ENCODE data around the gene NCR1.
"Not testable (repeated sequence)": the region's sequence is repeated elsewhere in the genome, so short reads cannot be mapped to it uniquely, and the experiment has no call there.

Gene NCR1

DNA sequence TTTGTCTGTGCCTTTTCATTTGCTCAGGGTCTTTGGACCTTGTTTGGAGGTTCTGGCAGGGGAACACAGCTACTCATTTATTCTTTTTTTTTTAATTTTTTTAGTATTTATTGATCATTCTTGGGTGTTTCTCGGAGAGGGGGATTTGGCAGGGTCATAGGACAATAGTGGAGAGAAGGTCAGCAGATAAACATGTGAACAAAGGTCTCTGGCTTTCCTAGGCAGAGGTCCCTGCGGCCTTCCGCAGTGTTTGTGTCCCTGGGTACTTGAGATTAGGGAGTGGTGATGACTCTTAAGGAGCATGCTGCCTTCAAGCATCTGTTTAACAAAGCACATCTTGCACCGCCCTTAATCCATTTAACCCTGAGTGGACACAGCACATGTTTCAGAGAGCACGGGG is 2.0 kb downstream of the NCR1 start:
- not testable (repeated sequence) for DNase-seq (ENCODE audit: low spot score)

DNA sequence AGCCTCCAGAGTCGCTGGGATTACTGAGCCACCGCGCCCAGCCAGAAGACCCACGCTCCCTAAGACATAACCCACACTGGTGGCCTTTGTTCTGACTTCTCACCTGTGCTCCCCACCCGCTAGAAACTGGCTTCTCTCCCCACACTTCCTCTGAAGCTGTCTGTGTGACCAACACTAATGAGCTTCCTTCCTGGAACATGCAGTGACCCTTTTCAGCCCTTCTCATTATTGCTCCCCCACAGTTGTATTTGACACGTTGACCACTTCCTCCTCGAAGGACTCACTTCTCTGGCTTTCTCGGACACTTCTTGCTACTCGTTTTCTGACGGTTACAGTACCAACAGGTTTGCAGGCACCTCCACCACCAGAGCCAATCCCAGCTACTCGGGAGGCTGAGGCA is 10.9 kb downstream of the NCR1 start:
- no peak for DNase-seq (ENCODE audit: low spot score)

- no peak for DNase-seq (ENCODE audit: low spot score)
These were observed 12.6 kb downstream of the NCR1 start for GRCh38 chr19:54918499-54918898.

DNA sequence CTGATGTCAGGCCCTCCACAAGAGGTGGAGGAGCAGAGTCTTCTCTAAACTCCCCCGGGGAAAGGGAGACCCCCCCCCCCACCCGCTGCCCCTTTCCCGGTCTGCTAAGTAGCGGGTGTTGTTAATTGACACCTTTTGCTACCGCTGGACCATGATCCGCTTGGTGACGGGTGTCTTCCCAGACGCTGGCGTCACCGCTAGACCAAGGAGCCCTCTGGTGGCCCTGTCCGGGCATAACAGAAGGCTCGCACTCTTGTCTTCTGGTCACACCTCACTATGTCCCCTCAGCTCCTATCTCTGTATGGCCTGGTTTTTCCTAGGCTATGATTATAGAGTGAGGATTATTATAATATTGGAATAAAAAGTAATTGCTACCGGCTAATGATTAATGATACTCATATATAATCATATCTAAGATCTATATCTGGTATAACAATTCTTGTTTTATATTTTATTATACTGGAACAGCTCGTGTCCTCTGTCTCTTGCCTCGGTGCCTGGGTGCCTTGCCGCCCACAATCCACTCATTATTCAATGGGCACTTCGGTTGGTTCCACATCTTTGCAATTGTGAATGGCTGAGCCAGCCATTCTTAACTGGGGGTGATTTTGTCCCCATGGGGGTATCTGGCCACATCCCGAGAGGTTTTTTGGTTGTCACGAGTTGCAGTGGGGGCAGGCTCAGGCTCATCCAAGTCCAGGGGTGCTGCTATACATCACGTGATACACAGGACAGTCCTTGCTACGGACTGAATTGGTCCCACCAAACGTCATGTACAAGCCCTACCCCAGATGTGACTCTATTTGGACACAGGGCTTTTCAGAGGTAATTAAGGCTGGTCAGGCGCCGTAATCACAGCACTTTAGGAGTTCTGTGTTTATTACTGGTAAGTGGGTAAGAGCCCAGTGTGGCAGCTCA is 14.0 kb downstream of the NCR1 start:
- DNase-seq (ENCODE audit: low spot score): not testable (repeated sequence)

- no peak for DNase-seq (ENCODE audit: low spot score)
These were observed 15.1 kb downstream of the NCR1 start for GRCh38 chr19:54921082-54921481.

DNA sequence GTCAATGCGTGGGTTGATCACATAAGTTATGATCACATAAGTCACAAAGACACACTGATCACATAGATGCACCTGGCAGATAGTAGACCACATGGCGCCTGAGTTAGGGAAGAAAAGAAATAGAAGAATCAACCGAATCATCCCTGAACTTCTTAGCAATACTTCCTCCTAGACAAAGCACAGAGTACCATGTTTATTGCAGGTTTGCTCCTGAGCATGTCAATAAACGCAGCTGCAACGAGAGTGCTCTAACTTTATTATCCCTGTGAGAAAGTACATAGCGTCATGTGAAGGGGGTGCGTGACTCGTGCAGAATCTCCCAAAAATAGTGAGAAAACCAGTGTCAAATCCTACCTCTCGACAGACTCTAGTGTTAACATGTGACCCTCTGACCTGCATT is 17.3 kb downstream of the NCR1 start:
- DNase-seq (ENCODE audit: low spot score): no peak

DNA sequence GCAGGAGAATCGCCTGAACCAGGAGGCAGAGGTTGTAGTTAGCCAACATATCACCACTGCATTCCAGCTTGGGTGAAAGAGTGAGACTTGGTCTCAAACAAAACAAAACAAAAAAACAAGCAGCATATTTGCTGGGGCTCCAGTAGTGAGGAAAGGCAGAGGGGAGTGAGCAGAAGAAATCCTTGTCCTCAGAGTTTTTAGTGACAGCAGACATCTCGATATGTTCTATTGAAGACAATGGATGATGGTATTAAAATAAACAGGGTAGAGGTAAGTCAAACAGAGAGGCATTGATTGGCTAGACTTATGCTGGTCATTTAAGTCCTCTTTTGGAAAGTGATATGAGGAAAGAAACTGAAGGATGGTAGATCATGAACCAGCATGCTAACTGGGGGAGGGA is 22.4 kb downstream of the NCR1 start:
- no peak for DNase-seq (ENCODE audit: low spot score)

DNA sequence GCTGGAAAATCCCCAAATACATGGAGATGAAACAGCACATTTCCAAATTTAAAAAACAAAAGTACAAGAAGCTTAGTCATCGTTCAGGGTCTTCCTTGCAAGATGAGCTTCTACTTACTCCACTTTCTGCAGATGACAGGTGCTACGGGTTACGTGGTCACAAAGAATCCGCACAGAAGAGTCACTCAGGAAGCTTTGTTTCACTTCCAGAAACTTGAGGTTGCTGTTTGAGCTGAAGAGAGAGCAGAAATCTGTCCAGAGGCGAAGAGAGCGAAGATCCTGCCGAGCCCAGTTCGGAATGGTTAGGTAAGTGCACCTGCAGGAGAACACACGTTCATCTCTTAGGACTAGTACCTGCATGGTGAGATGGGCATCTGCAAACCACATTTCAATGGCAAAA is 32.0 kb downstream of the NCR1 start:
- no peak for DNase-seq (ENCODE audit: low spot score)

DNA sequence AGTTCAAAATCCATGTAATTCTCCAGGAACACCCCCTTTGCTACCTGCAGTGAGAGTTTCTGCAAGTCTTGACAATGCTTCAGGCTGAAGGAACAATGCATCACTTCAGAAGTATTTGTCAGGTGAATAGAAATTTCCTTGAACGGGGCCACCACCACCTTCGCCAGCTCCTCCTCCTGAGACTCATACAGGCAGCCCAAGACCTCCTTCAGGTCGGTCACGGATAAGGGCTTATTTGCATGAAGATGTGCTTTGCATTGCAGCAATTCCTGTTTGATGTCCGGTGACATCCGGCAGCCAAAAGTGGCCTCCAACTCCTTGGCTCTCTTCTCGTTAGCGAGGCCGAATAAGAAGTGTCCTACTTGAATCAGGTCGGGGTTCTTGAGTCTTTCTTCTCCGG is 33.0 kb downstream of the NCR1 start:
- DNase-seq (ENCODE audit: low spot score): no peak

DNA sequence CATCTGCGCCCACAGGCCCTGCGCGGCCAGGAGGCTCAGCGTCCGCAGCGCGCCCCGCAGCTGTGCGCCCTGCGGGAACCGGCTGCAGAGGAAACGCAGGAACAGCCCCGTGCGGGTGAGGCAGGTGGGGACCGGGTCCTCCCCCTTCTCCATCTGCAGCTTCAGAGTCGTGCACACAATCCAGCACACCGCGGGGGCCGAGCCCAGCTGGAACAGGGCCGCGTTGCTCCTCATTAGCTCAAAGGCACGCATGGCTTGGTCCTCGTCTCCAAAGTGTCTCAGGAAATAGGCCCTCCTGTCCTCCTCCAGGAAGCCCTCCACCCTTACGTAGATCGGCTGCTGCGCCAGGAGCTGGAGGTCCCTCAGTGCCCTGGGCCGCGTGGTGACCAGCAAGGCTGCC is 33.6 kb downstream of the NCR1 start:
- DNase-seq (ENCODE audit: low spot score): not testable (repeated sequence)

- not testable (repeated sequence) for DNase-seq (ENCODE audit: low spot score)
These were observed 37.9 kb downstream of the NCR1 start for GRCh38 chr19:54943772-54944361.

DNA sequence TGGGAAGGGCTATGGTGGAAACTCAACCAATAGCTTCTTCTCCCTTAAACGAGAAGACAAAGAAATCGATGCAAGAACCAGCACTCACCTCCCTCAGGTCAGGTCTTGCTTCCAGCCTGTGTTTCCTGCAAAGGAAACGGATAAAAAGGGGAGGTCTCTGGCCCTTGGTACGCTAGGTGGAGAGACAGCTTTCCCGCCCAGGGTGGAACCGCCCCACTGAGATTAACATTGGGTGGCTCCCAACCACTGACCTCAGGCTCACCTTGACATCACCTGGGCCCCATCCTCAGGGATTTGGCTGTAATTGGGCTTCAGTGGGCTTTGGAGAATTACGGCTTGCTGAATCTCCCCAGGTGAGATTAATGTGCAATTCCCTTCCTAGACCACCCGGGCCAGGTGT is 41.4 kb downstream of the NCR1 start, which contains the start of gene NLRP7:
Gene NLRP7, minus strand, starts transcription at position 150 of the 400 bp plus-strand sequence.
- DNase-seq (ENCODE audit: low spot score): no peak

GRCh38 chr19:54949412-54949811 is 43.5 kb downstream of the NCR1 start:
- no peak for DNase-seq (ENCODE audit: low spot score)

DNA sequence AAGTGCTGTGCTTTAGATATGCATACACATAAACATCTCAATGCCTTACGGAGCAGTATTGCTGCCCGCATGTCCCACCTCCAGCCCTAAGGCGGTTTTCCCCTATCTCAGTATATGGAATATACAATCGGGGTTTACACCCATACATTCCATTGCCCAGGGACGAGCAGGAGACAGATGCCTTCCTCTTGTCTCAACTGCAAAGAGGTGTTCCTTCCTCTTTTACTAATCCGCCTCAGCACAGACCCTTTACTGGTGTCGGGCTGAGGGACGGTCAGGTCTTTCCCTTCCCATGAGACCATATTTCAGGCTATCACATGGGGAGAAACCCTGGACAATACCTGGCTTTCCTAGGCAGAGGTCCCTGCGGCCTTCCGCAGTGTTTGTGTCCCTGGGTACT is 44.6 kb downstream of the NCR1 start:
- DNase-seq (ENCODE audit: low spot score): not testable (repeated sequence)

- DNase-seq (ENCODE audit: low spot score): no peak
These were observed 46.8 kb downstream of the NCR1 start for GRCh38 chr19:54952591-54953344.

- DNase-seq (ENCODE audit: low spot score): not testable (repeated sequence)
These were observed 47.4 kb downstream of the NCR1 start for GRCh38 chr19:54953345-54953713.

GRCh38 chr19:54955376-54955775 is 49.4 kb downstream of the NCR1 start:
- DNase-seq (ENCODE audit: low spot score): no peak

DNA sequence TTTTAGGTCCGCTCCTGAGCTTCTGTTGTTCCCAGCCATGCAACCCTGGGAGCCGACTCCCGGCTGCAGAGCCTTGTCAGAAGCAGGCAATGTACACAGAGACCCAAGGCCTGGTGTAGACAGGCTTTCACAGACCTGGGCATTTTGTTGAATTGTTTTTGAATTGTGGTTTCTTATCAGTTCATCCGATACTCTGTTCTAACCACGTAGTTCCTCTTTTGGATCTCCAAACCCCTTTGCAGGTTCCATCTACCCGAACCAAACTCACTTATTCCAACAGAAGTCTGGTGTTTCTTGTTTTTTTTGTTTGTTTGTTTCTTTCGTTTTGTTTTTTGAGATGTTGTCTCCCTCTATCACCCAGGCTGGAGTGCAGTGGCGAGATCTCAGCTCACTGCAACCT is 53.9 kb downstream of the NCR1 start:
- DNase-seq (ENCODE audit: low spot score): no peak

Data from HuH-7 (cell line).